Neural cell (in vitro differentiated cells): ENCODE results near the gene RAB7B. TPM values are rescaled to one million over a fixed set of nuclear protein-coding genes. Genes with fewer than 3 reads are reported as not detected.

ENCODE experiments used
- H2AFZ ChIP-seq: fragments of 200-600, 300-800 bp; sonication (generic), shearing (Covaris generic); 2 replicates; pipeline ENCODE4 v1.6.0; 2014; ENCODE audit warnings: low read depth, mild to moderate bottlenecking, antibody characterized with exemption, low read length, moderate library complexity
- H3F3A ChIP-seq: fragments of 200-600 bp; shearing (Covaris generic); 2 replicates; pipeline ENCODE4 v1.6.1; 2016; ENCODE audit warnings: mild to moderate bottlenecking, moderate library complexity, mixed read lengths, antibody characterized with exemption, low read length; ENCODE audit not compliant: insufficient read depth, poor library complexity, severe bottlenecking
- H3K27ac ChIP-seq: fragments of 200-600, 300-800 bp; sonication (generic), shearing (Covaris generic); 2 replicates; pipeline ENCODE4 v1.5.1; 2014; ENCODE audit warnings: mild to moderate bottlenecking, low read length, moderate library complexity
- H3K27me3 ChIP-seq: fragments of 300-800, 200-600 bp; sonication (generic), shearing (Covaris generic); 2 replicates; pipeline ENCODE4 v1.6.0; 2014; ENCODE audit warnings: mild to moderate bottlenecking, low read depth, low read length, moderate library complexity; ENCODE audit not compliant: insufficient read depth
- H3K36me3 ChIP-seq: fragments of 300-800, 200-600 bp; sonication (generic), shearing (Covaris generic); 2 replicates; pipeline ENCODE4 v1.5.1; 2014; ENCODE audit warnings: mild to moderate bottlenecking, antibody characterized with exemption, low read length, moderate library complexity; ENCODE audit not compliant: insufficient read depth
- H3K4me2 ChIP-seq: fragments of 300-800, 200-600 bp; sonication (generic), shearing (Covaris generic); 2 replicates; pipeline ENCODE4 v1.6.0; 2014; ENCODE audit warnings: mild to moderate bottlenecking, low read length
- H3K4me3 ChIP-seq: fragments of 300-800, 200-600 bp; sonication (generic), shearing (Covaris generic); 2 replicates; pipeline ENCODE4 v1.5.1; 2014; ENCODE audit warnings: mild to moderate bottlenecking, low read length, moderate library complexity
- H3K79me2 ChIP-seq: fragments of 200-600 bp; shearing (Covaris generic); replicated peaks from 2 replicates; pipeline ENCODE4 v1.6.0; 2014; ENCODE audit warnings: mild to moderate bottlenecking, low read length, moderate library complexity; ENCODE audit not compliant: insufficient read depth
- H3K9ac ChIP-seq: fragments of 300-800, 200-600 bp; sonication (generic), shearing (Covaris generic); 2 replicates; pipeline ENCODE4 v1.6.1; 2016; ENCODE audit warnings: mild to moderate bottlenecking, low read length, mixed read lengths
- H3K9me2 ChIP-seq: fragments of 200-600 bp; shearing (Covaris generic); 2 replicates; pipeline ENCODE4 v1.6.1; 2016; ENCODE audit warnings: mild to moderate bottlenecking, low read length, mixed read lengths; ENCODE audit not compliant: insufficient read depth
- H3K9me3 ChIP-seq: fragments of 200-600, 300-800 bp; sonication (generic), shearing (Covaris generic); 2 replicates; pipeline ENCODE4 v1.6.1; 2016; ENCODE audit warnings: mild to moderate bottlenecking, mixed run types, low read length, moderate library complexity, mixed read lengths
- H4K20me1 ChIP-seq: fragments of 200-600 bp; shearing (Covaris generic); 2 replicates; pipeline ENCODE4 v1.6.1; 2016; ENCODE audit warnings: mild to moderate bottlenecking, mixed run types; ENCODE audit not compliant: insufficient read depth
- CTCF ChIP-seq: fragments of 450-650 bp; IDR thresholded peaks from 2 replicates; pipeline ENCODE4 v1.5.1; 2014; ENCODE audit warnings: antibody characterized with exemption, mild to moderate bottlenecking, moderate library complexity; ENCODE audit not compliant: poor library complexity, severe bottlenecking
- EP300 ChIP-seq: fragments of 450-650 bp; conservative IDR thresholded peaks from 2 replicates; pipeline ENCODE4 v1.6.1; 2014; ENCODE audit warnings: antibody characterized with exemption, mild to moderate bottlenecking, moderate library complexity; ENCODE audit not compliant: poor library complexity, severe bottlenecking
- EZH2 ChIP-seq: fragments of 200-600, 300-800 bp; shearing (Covaris generic), sonication (generic); IDR thresholded peaks from 2 replicates; pipeline ENCODE4 v1.6.1; 2014; ENCODE audit warnings: antibody characterized with exemption, low read length, borderline replicate concordance, mild to moderate bottlenecking; ENCODE audit not compliant: insufficient read depth, poor library complexity, severe bottlenecking
- MXI1 ChIP-seq: fragments of 450-650 bp; conservative IDR thresholded peaks from 2 replicates; pipeline ENCODE4 v1.6.1; 2014; ENCODE audit warnings: antibody characterized with exemption, mild to moderate bottlenecking; ENCODE audit not compliant: poor library complexity, severe bottlenecking
- POLR2AphosphoS5 ChIP-seq: IDR thresholded peaks from 2 replicates; pipeline ENCODE4 v1.6.1; 2012
- RAD21 ChIP-seq: fragments of 450-650 bp; conservative IDR thresholded peaks from 2 replicates; pipeline ENCODE4 v1.6.1; 2014; ENCODE audit warnings: antibody characterized with exemption, mild to moderate bottlenecking, moderate library complexity
- REST ChIP-seq: IDR thresholded peaks from 2 replicates; pipeline ENCODE4 v1.6.1; 2012; ENCODE audit warnings: borderline replicate concordance
- SMC3 ChIP-seq: fragments of 450-650 bp; conservative IDR thresholded peaks from 2 replicates; pipeline ENCODE4 v1.6.1; 2014; ENCODE audit warnings: antibody characterized with exemption, mild to moderate bottlenecking, moderate library complexity; ENCODE audit not compliant: poor library complexity
- TAF1 ChIP-seq: IDR thresholded peaks from 2 replicates; pipeline ENCODE4 v1.6.1; 2012; ENCODE audit warnings: low read depth
- polyA plus RNA-seq: library from polyadenylated mRNA; depleted of rRNA; stranded (reverse); fragments of >200 nt; gene quantifications from 2 replicates; pipeline ENCODE4 v1.2.3, GENCODE V29; 2014

Gene RAB7B
- polyA plus RNA-seq, 1 donor from 2014 or later: not detected

GRCh38 chr1:205936311-205936710 lies 66.9 kb downstream of the RAB7B start (continued):
- no peak for TF ChIP-seq CTCF
- no peak for TF ChIP-seq EZH2

- no peaks in the 10 kb centered on the region for H3F3A ChIP-seq
- H3K4me2 ChIP-seq: no peak overlapping the region
- H3K9me3 ChIP-seq: no peaks in the 10 kb centered on the region
- H3K9ac ChIP-seq: no peak overlapping the region
- no peak overlapping the region for H3K27ac ChIP-seq
- no peak overlapping the region for H3K4me3 ChIP-seq
- TF ChIP-seq MXI1: no peak
- no peak for TF ChIP-seq RAD21
- no peak for TF ChIP-seq CTCF
- no peak for TF ChIP-seq SMC3
- TF ChIP-seq TAF1: no peak
- TF ChIP-seq REST: no peak
- TF ChIP-seq EZH2: no peak
- no peak for TF ChIP-seq EP300
- TF ChIP-seq POLR2AphosphoS5: no peak
- no peaks in the 10 kb centered on the region for H3K9me2 ChIP-seq
- no peaks in the 10 kb centered on the region for H3K36me3 ChIP-seq
- no peaks in the 10 kb centered on the region for H4K20me1 ChIP-seq
- H3K27me3 ChIP-seq: no peaks in the 10 kb centered on the region
- H2AFZ ChIP-seq: no peak overlapping the region
- no peaks in the 10 kb centered on the region for H3K79me2 ChIP-seq
Measured at GRCh38 chr1:205935869-205936268, 67.3 kb downstream of the RAB7B start.

GRCh38 chr1:205934788-205935187 lies 68.4 kb downstream of the RAB7B start:
- Histone ChIP-seq H3K4me2 (no peak overlapping the region), H3K9me2 (no peaks in the 10 kb centered on the region), H3K4me3 (no peak overlapping the region), H3K27ac (no peak overlapping the region), H3K9ac (no peak overlapping the region), H4K20me1 (no peaks in the 10 kb centered on the region), H3K27me3 (no peaks in the 10 kb centered on the region), H3K79me2 (no peaks in the 10 kb centered on the region), H2AFZ (no peak overlapping the region), H3K9me3 (no peaks in the 10 kb centered on the region), H3K36me3 (no peaks in the 10 kb centered on the region), H3F3A (no peaks in the 10 kb centered on the region)
- TF ChIP-seq SMC3 (no peak), REST (no peak)
